Nephron progenitor cell (in vitro differentiated cells): ENCODE measurements around the gene POLR1E.
A peak's percentile ranks its signal among the peaks of the same experiment; 100 is the strongest.

Experiments used
- DNase-seq: peaks from one replicate; pipeline ENCODE4 v3.0.0; 2021
- H3K27ac Mint-ChIP-seq: 2 replicates; pipeline ENCODE4 v1.8.0; 2021; ENCODE audit warnings: mild to moderate bottlenecking, moderate library complexity, mixed read lengths
- H3K27me3 Mint-ChIP-seq: 2 replicates; pipeline ENCODE4 v1.8.0; 2021; ENCODE audit warnings: mild to moderate bottlenecking, low read depth, mixed read lengths; ENCODE audit not compliant: poor library complexity
- H3K36me3 Mint-ChIP-seq: 2 replicates; pipeline ENCODE4 v1.8.0; 2021; ENCODE audit warnings: low read depth, mixed read lengths
- H3K4me1 Mint-ChIP-seq: 2 replicates; pipeline ENCODE4 v1.8.0; 2021; ENCODE audit warnings: mixed read lengths
- H3K4me3 Mint-ChIP-seq: 2 replicates; pipeline ENCODE4 v1.8.0; 2021; ENCODE audit warnings: mild to moderate bottlenecking, moderate library complexity, mixed read lengths
- H3K9me3 Mint-ChIP-seq: 2 replicates; pipeline ENCODE4 v1.8.0; 2021; ENCODE audit warnings: mild to moderate bottlenecking, moderate library complexity, mixed read lengths
- CTCF ChIP-seq: fragments of 200-600 bp; sonication (generic); IDR thresholded peaks from 2 replicates; pipeline ENCODE4 v1.5.0; 2021; ENCODE audit warnings: antibody characterized with exemption

Gene POLR1E

GRCh38 chr9:37455884-37456647 is 29.7 kb upstream of the POLR1E start:
- Mint-ChIP-seq H3K4me1 (no peaks in the 10 kb centered on the region), H3K4me3 (no peak overlapping the region)

GRCh38 chr9:37456817-37457216 is 28.9 kb upstream of the POLR1E start:
- H3K36me3 Mint-ChIP-seq, result peaks cover 70% of the 10 kb centered on the region
- H3K9me3 Mint-ChIP-seq, result peaks cover 32% of the 10 kb centered on the region
- H3K4me1 Mint-ChIP-seq, result no peaks in the 10 kb centered on the region
- no peaks in the 10 kb centered on the region for H3K27me3 Mint-ChIP-seq
- no peak for DNase-seq
- no peak overlapping the region for H3K4me3 Mint-ChIP-seq
- H3K27ac Mint-ChIP-seq, result no peak overlapping the region
- TF ChIP-seq CTCF, result no peak

More at GRCh38 chr9:37455884-37456647, 29.7 kb upstream of the POLR1E start:
- TF ChIP-seq CTCF, result no peak
- Mint-ChIP-seq H3K9me3 (peaks cover 31% of the 10 kb centered on the region), H3K36me3 (peaks cover 70% of the 10 kb centered on the region), H3K27me3 (no peaks in the 10 kb centered on the region), H3K27ac (no peak overlapping the region)
- no peak for DNase-seq

GRCh38 chr9:37464006-37464405 is 21.7 kb upstream of the POLR1E start:
- peak overlapping the region; percentile 93 for H3K4me3 Mint-ChIP-seq
- TF ChIP-seq CTCF, result no peak
- peaks cover 34% of the 10 kb centered on the region for H3K4me1 Mint-ChIP-seq
- H3K27ac Mint-ChIP-seq, result peak overlapping the region; percentile 66
- no peak for DNase-seq
- peaks cover 32% of the 10 kb centered on the region for H3K36me3 Mint-ChIP-seq
- H3K27me3 Mint-ChIP-seq, result no peaks in the 10 kb centered on the region
- H3K9me3 Mint-ChIP-seq, result peaks cover 3% of the 10 kb centered on the region

- Mint-ChIP-seq H3K27me3 (no peaks in the 10 kb centered on the region), H3K36me3 (peaks cover 26% of the 10 kb centered on the region), H3K4me3 (peak overlapping the region; percentile 93), H3K27ac (peak overlapping the region; percentile 100), H3K4me1 (peaks cover 34% of the 10 kb centered on the region), H3K9me3 (peaks cover 3% of the 10 kb centered on the region)
- DNase-seq, result no peak
- no peak for TF ChIP-seq CTCF
These were observed 21.1 kb upstream of the POLR1E start for GRCh38 chr9:37464426-37465248.

GRCh38 chr9:37465249-37466036 is 20.3 kb upstream of the POLR1E start, which contains the start of gene ZBTB5:
TSS of gene ZBTB5 (minus strand) at chr9:37465450. CDS start at chr9:37442551, 22,899 bp downstream.
- peaks cover 34% of the 10 kb centered on the region for H3K4me1 Mint-ChIP-seq
- DNase-seq, result peak; percentile 99
- H3K27ac Mint-ChIP-seq, result peak within 1 kb of the TSS; percentile 100
- peaks cover 25% of the 10 kb centered on the region for H3K36me3 Mint-ChIP-seq
- peaks cover 3% of the 10 kb centered on the region for H3K9me3 Mint-ChIP-seq
- peak within 1 kb of the TSS; percentile 93 for H3K4me3 Mint-ChIP-seq
- TF ChIP-seq CTCF, result no peak
- H3K27me3 Mint-ChIP-seq, result no peaks in the 10 kb centered on the region
